ENCODE measurements around the gene FERMT3. TPM values are rescaled to one million over a fixed set of nuclear protein-coding genes. Genes with fewer than 3 reads are reported as not detected.

FERMT3 gene
- total and polyA plus RNA-seq, 2 of the 13 experiments (the other 11 are each of a cell fraction or from before 2014, with no cell fraction given), result 0.29 TPM; not detected in 1

DNA sequence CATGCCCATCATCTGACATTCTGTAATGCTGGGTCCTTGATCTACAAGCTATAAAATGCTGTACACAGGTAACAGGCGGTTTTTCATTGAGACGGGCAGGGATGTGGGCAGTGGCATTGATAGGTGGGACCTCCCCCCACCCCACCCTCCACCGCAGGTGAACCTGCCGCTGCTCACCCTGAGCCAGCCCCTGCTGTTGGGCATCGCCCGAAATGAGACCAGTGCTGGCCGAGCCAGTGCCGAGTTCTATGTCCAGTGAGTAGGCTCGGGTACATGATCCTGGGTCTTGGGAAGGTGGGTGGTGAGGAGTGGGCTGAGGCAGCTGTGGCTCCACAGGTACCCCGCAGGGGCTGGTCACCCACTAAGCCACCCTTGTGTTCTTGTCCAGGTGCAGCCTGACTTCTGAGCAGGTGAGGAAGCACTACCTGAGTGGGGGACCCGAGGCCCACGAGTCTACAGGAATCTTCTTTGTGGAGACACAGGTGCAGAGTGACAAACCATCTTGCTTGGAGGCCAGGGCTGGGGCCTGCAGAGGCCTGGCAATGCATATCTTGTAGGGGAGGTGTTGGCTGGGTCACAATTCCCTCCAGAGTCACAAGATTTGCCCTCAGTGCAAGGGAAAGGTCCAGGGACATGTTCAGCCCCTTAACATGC is 22.7 kb downstream of the FERMT3 start:
- intact Hi-C loops (cut with micrococcal nuclease; ENCODE audit: unreplicated experiment) (no loop called here), in situ Hi-C loops (cut with HindIII; ENCODE audit: extremely low pct_ligation_motif_present, low pct_unique_long_range_greater_than_20kb) (no loop called here)
- ATAC-seq, result no peak
- peak overlapping the region; percentile 75 for H3K27ac ChIP-seq (ENCODE audit: extremely low read length, insufficient read depth, low read length)
- FAIRE-seq, result no peak
- no peak for DNase-seq (ENCODE audit: low spot score)
- no peak overlapping the region for H2AFZ ChIP-seq (ENCODE audit: low read length)
- ChIA-PET CTCF (ENCODE audit: low intra/inter-chr PET ratio, low total read pairs) (no interaction called here), POLR2A (interaction anchor here (1.3 kb wide), 1 partner anchor 12 kb away, joined by 6 read pairs; the partner anchor contains the start of gene FKBP2)
- H3K36me3 ChIP-seq (replicated peaks in 1 of 2; ENCODE audit: control insufficient read depth in 1 of 2, insufficient read depth in 2 of 2, low read length in 2 of 2), result no peaks in the 10 kb centered on the region
- no peaks in the 10 kb centered on the region for H4K20me1 ChIP-seq (ENCODE audit: insufficient read depth, low read length)
- H3K4me2 ChIP-seq (ENCODE audit: low read depth, low read length), result peak overlapping the region; percentile 88
- peak overlapping the region in 2 of 3 experiments; percentile 94 to 96; a peak in 2 of 6 replicates for H3K4me3 ChIP-seq (replicated peaks in 1 of 3; ENCODE audit: insufficient read depth in 1 of 3, low read depth in 2 of 3, low read length in 3 of 3)
- no TSS peak for BruUV-seq (replicated peaks)
- WGBS (ENCODE audit: low lambda C conversion rate), result 96% methylated on average over 9 of the region's 12 CpGs
- H3K9me3 ChIP-seq (ENCODE audit: low read length), result no peaks in the 10 kb centered on the region
- peak overlapping the region; percentile 51; the same call in 1 of the 2 replicates for H3K9ac ChIP-seq (ENCODE audit: insufficient read depth, low read depth, low read length)
- H3K4me1 ChIP-seq (ENCODE audit: insufficient read depth, low read length), result peaks cover 64% of the 10 kb centered on the region
- H3K79me2 ChIP-seq (ENCODE audit: insufficient read depth, low read length), result no peaks in the 10 kb centered on the region
- no peaks in the 10 kb centered on the region for H3K27me3 ChIP-seq (ENCODE audit: control insufficient read depth in 1 of 2, insufficient read depth in 2 of 2, low read length in 2 of 2)
- no peak for TF ChIP-seq SMARCE1 (IDR thresholded peaks at IDR 0.05; ENCODE audit: borderline replicate concordance)
- no peak for TF ChIP-seq ZNF143 (CRISPR knock-in tag; IDR thresholded peaks at IDR 0.05)
- no peak for TF ChIP-seq ZNF460 (CRISPR knock-in tag; IDR thresholded peaks at IDR 0.05; ENCODE audit: borderline replicate concordance)
- TF ChIP-seq PCBP2 (optimal IDR thresholded peaks at IDR 0.05; ENCODE audit: low read depth, low read length, poor library complexity, severe bottlenecking), result no peak
- TF ChIP-seq, protein P1, sequence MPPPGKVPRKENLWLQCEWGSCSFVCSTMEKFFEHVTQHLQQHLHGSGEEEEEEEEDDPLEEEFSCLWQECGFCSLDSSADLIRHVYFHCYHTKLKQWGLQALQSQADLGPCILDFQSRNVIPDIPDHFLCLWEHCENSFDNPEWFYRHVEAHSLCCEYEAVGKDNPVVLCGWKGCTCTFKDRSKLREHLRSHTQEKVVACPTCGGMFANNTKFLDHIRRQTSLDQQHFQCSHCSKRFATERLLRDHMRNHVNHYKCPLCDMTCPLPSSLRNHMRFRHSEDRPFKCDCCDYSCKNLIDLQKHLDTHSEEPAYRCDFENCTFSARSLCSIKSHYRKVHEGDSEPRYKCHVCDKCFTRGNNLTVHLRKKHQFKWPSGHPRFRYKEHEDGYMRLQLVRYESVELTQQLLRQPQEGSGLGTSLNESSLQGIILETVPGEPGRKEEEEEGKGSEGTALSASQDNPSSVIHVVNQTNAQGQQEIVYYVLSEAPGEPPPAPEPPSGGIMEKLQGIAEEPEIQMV (CRISPR knock-in tag; IDR thresholded peaks at IDR 0.05; ENCODE audit: low read depth), result no peak
- TF ChIP-seq MBD4 (IDR thresholded peaks at IDR 0.05; ENCODE audit: borderline replicate concordance, low read length), result no peak
- TF ChIP-seq, protein P2, sequence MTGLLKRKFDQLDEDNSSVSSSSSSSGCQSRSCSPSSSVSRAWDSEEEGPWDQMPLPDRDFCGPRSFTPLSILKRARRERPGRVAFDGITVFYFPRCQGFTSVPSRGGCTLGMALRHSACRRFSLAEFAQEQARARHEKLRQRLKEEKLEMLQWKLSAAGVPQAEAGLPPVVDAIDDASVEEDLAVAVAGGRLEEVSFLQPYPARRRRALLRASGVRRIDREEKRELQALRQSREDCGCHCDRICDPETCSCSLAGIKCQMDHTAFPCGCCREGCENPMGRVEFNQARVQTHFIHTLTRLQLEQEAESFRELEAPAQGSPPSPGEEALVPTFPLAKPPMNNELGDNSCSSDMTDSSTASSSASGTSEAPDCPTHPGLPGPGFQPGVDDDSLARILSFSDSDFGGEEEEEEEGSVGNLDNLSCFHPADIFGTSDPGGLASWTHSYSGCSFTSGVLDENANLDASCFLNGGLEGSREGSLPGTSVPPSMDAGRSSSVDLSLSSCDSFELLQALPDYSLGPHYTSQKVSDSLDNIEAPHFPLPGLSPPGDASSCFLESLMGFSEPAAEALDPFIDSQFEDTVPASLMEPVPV (CRISPR knock-in tag; IDR thresholded peaks at IDR 0.05), result no peak
- TF ChIP-seq ZNF839 (CRISPR knock-in tag; IDR thresholded peaks at IDR 0.05; ENCODE audit: borderline replicate concordance), result peak; percentile 39; the same call in 1 of the 2 replicates
- no peak for TF ChIP-seq ZNF841 (CRISPR knock-in tag; IDR thresholded peaks at IDR 0.05; ENCODE audit: borderline replicate concordance)
- TF ChIP-seq ZNF292 (CRISPR knock-in tag; IDR thresholded peaks at IDR 0.05; ENCODE audit: borderline replicate concordance, low read depth), result no peak
- no peak for TF ChIP-seq ZUFSP (CRISPR knock-in tag; IDR thresholded peaks at IDR 0.05; ENCODE audit: borderline replicate concordance)
- TF ChIP-seq SRY (CRISPR knock-in tag; IDR thresholded peaks at IDR 0.05), result no peak
- TF ChIP-seq NR2F1 (CRISPR knock-in tag; IDR thresholded peaks at IDR 0.05), result no peak
- no peak for TF ChIP-seq HNF4A (CRISPR knock-in tag; IDR thresholded peaks at IDR 0.05)
- TF ChIP-seq ZNF10 (CRISPR knock-in tag; IDR thresholded peaks at IDR 0.05; ENCODE audit: borderline replicate concordance, low read depth), result 0 out of 2 replicates have a peak, but pooled peaks have one; percentile 21
- TF ChIP-seq TCF12 (IDR thresholded peaks at IDR 0.05), result no peak
- TF ChIP-seq TCF12 (CRISPR knock-in tag; IDR thresholded peaks at IDR 0.05), result no peak
- TF ChIP-seq, protein P3, sequence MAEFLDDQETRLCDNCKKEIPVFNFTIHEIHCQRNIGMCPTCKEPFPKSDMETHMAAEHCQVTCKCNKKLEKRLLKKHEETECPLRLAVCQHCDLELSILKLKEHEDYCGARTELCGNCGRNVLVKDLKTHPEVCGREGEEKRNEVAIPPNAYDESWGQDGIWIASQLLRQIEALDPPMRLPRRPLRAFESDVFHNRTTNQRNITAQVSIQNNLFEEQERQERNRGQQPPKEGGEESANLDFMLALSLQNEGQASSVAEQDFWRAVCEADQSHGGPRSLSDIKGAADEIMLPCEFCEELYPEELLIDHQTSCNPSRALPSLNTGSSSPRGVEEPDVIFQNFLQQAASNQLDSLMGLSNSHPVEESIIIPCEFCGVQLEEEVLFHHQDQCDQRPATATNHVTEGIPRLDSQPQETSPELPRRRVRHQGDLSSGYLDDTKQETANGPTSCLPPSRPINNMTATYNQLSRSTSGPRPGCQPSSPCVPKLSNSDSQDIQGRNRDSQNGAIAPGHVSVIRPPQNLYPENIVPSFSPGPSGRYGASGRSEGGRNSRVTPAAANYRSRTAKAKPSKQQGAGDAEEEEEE (CRISPR knock-in tag; IDR thresholded peaks at IDR 0.05; ENCODE audit: borderline replicate concordance), result no peak
